GM23338 (cell line): ENCODE data around the gene LIX1L. TPM values are rescaled to one million over a fixed set of nuclear protein-coding genes. Genes with fewer than 3 reads are reported as not detected.

ENCODE experiments used
- ATAC-seq: fragments of 200-7000 bp; cut with Tn5 transposase; 3 replicates; pipeline ENCODE4 v1.9.1; 2020
- DNase-seq: peaks from one replicate; pipeline ENCODE4 v3.0.0-alpha.2; 2015; ENCODE audit warnings: low spot score
- H2AFZ ChIP-seq: fragments of 200-600 bp; sonication (generic); 2 replicates; pipeline ENCODE4 v1.8.0; 2016; ENCODE audit warnings: antibody characterized with exemption, mild to moderate bottlenecking, moderate library complexity
- H3F3A ChIP-seq: fragments of 200-600 bp; sonication (generic); replicated peaks from 2 replicates; pipeline ENCODE4 v1.8.0; 2017; ENCODE audit warnings: antibody characterized with exemption, mixed run types, low read depth
- H3K27ac ChIP-seq: fragments of 200-600 bp; sonication (generic); 2 replicates; pipeline ENCODE4 v1.6.1; 2016; ENCODE audit warnings: low read depth
- H3K27me3 ChIP-seq: fragments of 200-600 bp; sonication (generic); 2 replicates; pipeline ENCODE4 v1.8.0; 2016; ENCODE audit warnings: mild to moderate bottlenecking, mixed run types, moderate library complexity; ENCODE audit not compliant: insufficient read depth
- H3K36me3 ChIP-seq: fragments of 200-600 bp; sonication (generic); 2 replicates; pipeline ENCODE4 v1.8.0; 2016; ENCODE audit warnings: mild to moderate bottlenecking; ENCODE audit not compliant: insufficient read depth
- H3K4me1 ChIP-seq: fragments of 200-600 bp; sonication (generic); 2 replicates; pipeline ENCODE4 v1.8.0; 2016; ENCODE audit warnings: mild to moderate bottlenecking, moderate library complexity; ENCODE audit not compliant: insufficient read depth
- H3K4me2 ChIP-seq: fragments of 200-600 bp; sonication (generic); 2 replicates; pipeline ENCODE4 v1.7.1; 2017; ENCODE audit warnings: mixed run types
- H3K4me3 ChIP-seq: fragments of 200-600 bp; sonication (generic); 2 replicates; pipeline ENCODE4 v1.6.1; 2016; ENCODE audit warnings: mixed run types
- H3K79me2 ChIP-seq: fragments of 200-600 bp; sonication (generic); replicated peaks from 2 replicates; pipeline ENCODE4 v1.8.0; 2017; ENCODE audit warnings: mild to moderate bottlenecking; ENCODE audit not compliant: insufficient read depth
- H3K9me2 ChIP-seq: fragments of 200-600 bp; sonication (generic); 2 replicates; pipeline ENCODE4 v1.8.0; 2017; ENCODE audit not compliant: insufficient read depth
- H4K20me1 ChIP-seq: fragments of 200-600 bp; sonication (generic); replicated peaks from 2 replicates; pipeline ENCODE4 v1.8.0; 2017; ENCODE audit warnings: mild to moderate bottlenecking; ENCODE audit not compliant: insufficient read depth
- H3K27ac Mint-ChIP-seq: 2 replicates; pipeline ENCODE4 v1.8.0; 2020; ENCODE audit warnings: inconsistent platforms, mild to moderate bottlenecking, moderate library complexity, mixed read lengths
- H3K27me3 Mint-ChIP-seq: 3 replicates; pipeline ENCODE4 v1.8.0; 2022; ENCODE audit warnings: low read depth, mild to moderate bottlenecking, moderate library complexity, mixed read lengths, inconsistent platforms; ENCODE audit not compliant: insufficient read depth, poor library complexity
- H3K36me3 Mint-ChIP-seq: 3 replicates; pipeline ENCODE4 v1.8.0; 2021; ENCODE audit warnings: low read depth, mild to moderate bottlenecking, inconsistent platforms, moderate library complexity, mixed read lengths
- H3K4me1 Mint-ChIP-seq: 3 replicates; pipeline ENCODE4 v1.8.0; 2020; ENCODE audit warnings: mild to moderate bottlenecking, inconsistent platforms, mixed read lengths
- H3K4me3 Mint-ChIP-seq: 3 replicates; pipeline ENCODE4 v1.8.0; 2021; ENCODE audit warnings: moderate library complexity, mild to moderate bottlenecking, inconsistent platforms, mixed read lengths
- H3K9me3 Mint-ChIP-seq: 3 replicates; pipeline ENCODE4 v1.8.0; 2020; ENCODE audit warnings: moderate library complexity, mild to moderate bottlenecking, inconsistent platforms, mixed read lengths
- CREB1 ChIP-seq: fragments of 250-450 bp; sonication (Bioruptor Pico); IDR thresholded peaks from 2 replicates; pipeline ENCODE4 v1.5.0; 2020; ENCODE audit warnings: low read depth, mild to moderate bottlenecking, moderate library complexity
- EZH2phosphoT487 ChIP-seq: fragments of 200-600 bp; sonication (generic); IDR thresholded peaks from one replicate; pipeline ENCODE4 v1.8.1; 2018; ENCODE audit warnings: antibody characterized with exemption; ENCODE audit not compliant: unreplicated experiment
- JUNB ChIP-seq: IDR thresholded peaks from one replicate; pipeline ENCODE4 v1.6.1; 2016; ENCODE audit warnings: antibody characterized with exemption; ENCODE audit not compliant: unreplicated experiment
- NANOG ChIP-seq: IDR thresholded peaks from 2 replicates; pipeline ENCODE4 v1.6.1; 2016; ENCODE audit warnings: antibody characterized with exemption, borderline replicate concordance
- POLR2AphosphoS5 ChIP-seq: IDR thresholded peaks from 2 replicates; pipeline ENCODE4 v1.6.1; 2016; ENCODE audit warnings: antibody characterized with exemption, low read depth
- ZNF331 ChIP-seq: fragments of 250-450 bp; sonication (Bioruptor Pico); IDR thresholded peaks from 2 replicates; pipeline ENCODE4 v1.5.0; 2020; ENCODE audit warnings: low read depth, mild to moderate bottlenecking, moderate library complexity
- ZNF462 ChIP-seq: fragments of 250-450 bp; sonication (Bioruptor Pico); IDR thresholded peaks from 2 replicates; pipeline ENCODE4 v1.5.0; 2020; ENCODE audit warnings: mild to moderate bottlenecking, moderate library complexity
- polyA plus RNA-seq: library from polyadenylated mRNA; unstranded; fragments of >200 nt; fragmentation: Nextera tagmentation; extraction: Ambion mirVana; gene quantifications from 2 replicates; pipeline ENCODE4 v1.2.1, GENCODE V29; 2016
- total RNA-seq: library from RNA; depleted of rRNA; stranded (reverse); fragments of >200 nt; shearing (Covaris generic); gene quantifications from 2 replicates; pipeline ENCODE4 v1.2.3, GENCODE V29; 2014
- TF ChIP-seq, protein P1 (sequence below): IDR thresholded peaks from one replicate; pipeline ENCODE4 v1.6.1; 2018; ENCODE audit warnings: antibody characterized with exemption; ENCODE audit not compliant: unreplicated experiment
- TF ChIP-seq, protein P2 (sequence below): IDR thresholded peaks from 2 replicates; pipeline ENCODE4 v1.6.1; 2016; ENCODE audit warnings: antibody characterized with exemption

The LIX1L gene
- total and polyA plus RNA-seq, 2 experiments from 2014 or later = 0.76 to 2.6 TPM

DNA sequence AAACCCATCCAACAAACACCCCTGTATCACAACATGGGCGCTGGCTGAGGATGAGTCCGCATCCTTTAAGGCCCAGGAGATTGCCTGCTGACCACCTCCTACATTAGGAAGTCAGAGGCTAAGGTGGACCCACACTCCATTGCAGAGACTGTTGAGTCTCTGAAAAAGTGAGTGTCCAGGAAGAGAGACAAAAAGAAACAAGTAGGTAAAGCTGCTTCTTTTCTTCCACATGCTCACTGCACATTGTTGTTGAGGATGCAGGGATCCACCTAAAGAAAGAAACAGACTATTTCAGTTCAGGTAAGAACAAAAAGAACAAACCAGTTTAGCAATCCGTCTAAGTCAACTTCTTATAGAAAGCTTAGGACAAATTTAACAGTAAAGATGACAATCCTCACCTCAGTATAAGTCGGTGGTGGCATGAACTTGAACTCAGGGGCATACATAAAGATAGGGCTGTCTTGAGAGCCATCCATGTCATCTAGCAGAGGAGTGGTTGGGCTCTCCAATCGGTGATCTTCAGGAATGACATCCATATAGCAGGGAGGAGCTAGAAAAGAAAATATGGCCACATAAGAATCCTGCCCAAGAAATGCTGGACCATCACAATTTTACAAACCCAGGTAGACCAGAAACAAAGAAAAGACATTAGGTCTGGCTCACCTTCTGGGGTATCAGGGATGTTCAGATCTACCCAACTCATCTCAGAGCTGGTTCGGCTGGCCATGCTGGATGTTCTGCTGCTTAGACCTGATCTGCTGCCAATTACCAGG, 36.0 kb upstream of the LIX1L start:
- Histone ChIP-seq H2AFZ (no peak overlapping the region), H3F3A (peaks cover 5% of the 10 kb centered on the region), H3K4me2 (0 out of 2 replicates have a peak overlapping the region, but pooled peaks have one; percentile 87), H3K4me1 (peaks cover 28% of the 10 kb centered on the region), H3K27ac (no peak overlapping the region), H4K20me1 (no peaks in the 10 kb centered on the region), H3K27me3 (no peaks in the 10 kb centered on the region), H3K79me2 (peaks cover 18% of the 10 kb centered on the region), H3K9me2 (no peaks in the 10 kb centered on the region), H3K36me3 (no peaks in the 10 kb centered on the region; the same call in 1 of the 2 replicates), H3K4me3 (peak overlapping the region; percentile 75; the same call in 1 of the 2 replicates)
- Mint-ChIP-seq H3K4me1 (peaks cover 46% of the 10 kb centered on the region), H3K36me3 (peaks cover 48% of the 10 kb centered on the region), H3K9me3 (no peaks in the 10 kb centered on the region), H3K4me3 (peak overlapping the region; percentile 99), H3K27me3 (peaks cover 6% of the 10 kb centered on the region), H3K27ac (no peak overlapping the region)
- ATAC-seq (no peak), DNase-seq (no peak)
- TF ChIP-seq CREB1 (no peak), POLR2AphosphoS5 (peak; percentile 14; the same call in 1 of the 2 replicates)

DNA sequence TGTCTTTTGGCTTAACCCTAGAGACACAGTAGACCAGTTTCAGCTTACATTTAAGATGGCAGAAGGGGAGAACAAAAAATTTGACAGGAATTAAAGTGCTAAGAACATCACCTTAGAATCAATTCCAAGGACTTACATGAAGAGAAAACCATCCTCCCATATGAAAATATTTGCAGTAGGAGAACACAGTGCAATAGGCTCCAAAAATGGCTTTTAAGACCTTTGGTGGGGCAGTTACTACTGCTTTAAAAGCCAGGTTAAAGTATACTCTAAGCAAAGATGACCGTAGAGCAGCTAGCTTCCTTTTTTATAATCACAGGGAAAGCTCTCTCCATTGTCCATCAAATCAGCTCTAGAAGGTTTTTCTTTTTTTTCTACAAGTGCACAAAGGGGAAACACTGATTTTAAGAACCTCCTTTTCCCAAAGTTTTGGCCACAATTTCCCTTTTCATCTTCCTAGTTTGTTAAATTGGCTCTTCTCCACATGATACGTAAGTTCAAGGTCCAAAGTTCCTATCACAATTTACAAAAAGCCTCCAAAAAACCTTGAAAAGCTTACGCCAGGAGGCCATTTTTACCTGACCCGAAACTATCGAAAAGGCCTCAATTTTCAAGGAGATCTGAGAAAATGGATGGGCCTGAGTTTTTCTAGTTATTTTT, 35.3 kb upstream of the LIX1L start:
- Histone ChIP-seq H3K27me3 (no peaks in the 10 kb centered on the region), H3K4me1 (peaks cover 22% of the 10 kb centered on the region), H3F3A (peaks cover 5% of the 10 kb centered on the region), H3K4me2 (no peak overlapping the region), H3K9me2 (no peaks in the 10 kb centered on the region), H3K4me3 (no peak overlapping the region), H3K79me2 (peaks cover 18% of the 10 kb centered on the region), H3K27ac (no peak overlapping the region), H2AFZ (no peak overlapping the region), H3K36me3 (no peaks in the 10 kb centered on the region; the same call in 1 of the 2 replicates), H4K20me1 (no peaks in the 10 kb centered on the region)
- ATAC-seq (no peak), DNase-seq (no peak)
- peaks cover 42% of the 10 kb centered on the region for H3K4me1 Mint-ChIP-seq
- H3K4me3 Mint-ChIP-seq = peak overlapping the region; percentile 99; the same call in 1 of the 3 replicates
- H3K36me3 Mint-ChIP-seq = peaks cover 48% of the 10 kb centered on the region
- no peak overlapping the region; the same call in 1 of the 2 replicates for H3K27ac Mint-ChIP-seq
- peaks cover 3% of the 10 kb centered on the region for H3K27me3 Mint-ChIP-seq
- no peaks in the 10 kb centered on the region for H3K9me3 Mint-ChIP-seq
- TF ChIP-seq NANOG (no peak), ZNF462 (CRISPR knock-in tag) (no peak), ZNF331 (CRISPR knock-in tag) (no peak), POLR2AphosphoS5 (no peak), JUNB (no peak), EZH2phosphoT487 (no peak)
- TF ChIP-seq, protein P1, sequence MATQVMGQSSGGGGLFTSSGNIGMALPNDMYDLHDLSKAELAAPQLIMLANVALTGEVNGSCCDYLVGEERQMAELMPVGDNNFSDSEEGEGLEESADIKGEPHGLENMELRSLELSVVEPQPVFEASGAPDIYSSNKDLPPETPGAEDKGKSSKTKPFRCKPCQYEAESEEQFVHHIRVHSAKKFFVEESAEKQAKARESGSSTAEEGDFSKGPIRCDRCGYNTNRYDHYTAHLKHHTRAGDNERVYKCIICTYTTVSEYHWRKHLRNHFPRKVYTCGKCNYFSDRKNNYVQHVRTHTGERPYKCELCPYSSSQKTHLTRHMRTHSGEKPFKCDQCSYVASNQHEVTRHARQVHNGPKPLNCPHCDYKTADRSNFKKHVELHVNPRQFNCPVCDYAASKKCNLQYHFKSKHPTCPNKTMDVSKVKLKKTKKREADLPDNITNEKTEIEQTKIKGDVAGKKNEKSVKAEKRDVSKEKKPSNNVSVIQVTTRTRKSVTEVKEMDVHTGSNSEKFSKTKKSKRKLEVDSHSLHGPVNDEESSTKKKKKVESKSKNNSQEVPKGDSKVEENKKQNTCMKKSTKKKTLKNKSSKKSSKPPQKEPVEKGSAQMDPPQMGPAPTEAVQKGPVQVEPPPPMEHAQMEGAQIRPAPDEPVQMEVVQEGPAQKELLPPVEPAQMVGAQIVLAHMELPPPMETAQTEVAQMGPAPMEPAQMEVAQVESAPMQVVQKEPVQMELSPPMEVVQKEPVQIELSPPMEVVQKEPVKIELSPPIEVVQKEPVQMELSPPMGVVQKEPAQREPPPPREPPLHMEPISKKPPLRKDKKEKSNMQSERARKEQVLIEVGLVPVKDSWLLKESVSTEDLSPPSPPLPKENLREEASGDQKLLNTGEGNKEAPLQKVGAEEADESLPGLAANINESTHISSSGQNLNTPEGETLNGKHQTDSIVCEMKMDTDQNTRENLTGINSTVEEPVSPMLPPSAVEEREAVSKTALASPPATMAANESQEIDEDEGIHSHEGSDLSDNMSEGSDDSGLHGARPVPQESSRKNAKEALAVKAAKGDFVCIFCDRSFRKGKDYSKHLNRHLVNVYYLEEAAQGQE = no peak
- TF ChIP-seq, protein P2, sequence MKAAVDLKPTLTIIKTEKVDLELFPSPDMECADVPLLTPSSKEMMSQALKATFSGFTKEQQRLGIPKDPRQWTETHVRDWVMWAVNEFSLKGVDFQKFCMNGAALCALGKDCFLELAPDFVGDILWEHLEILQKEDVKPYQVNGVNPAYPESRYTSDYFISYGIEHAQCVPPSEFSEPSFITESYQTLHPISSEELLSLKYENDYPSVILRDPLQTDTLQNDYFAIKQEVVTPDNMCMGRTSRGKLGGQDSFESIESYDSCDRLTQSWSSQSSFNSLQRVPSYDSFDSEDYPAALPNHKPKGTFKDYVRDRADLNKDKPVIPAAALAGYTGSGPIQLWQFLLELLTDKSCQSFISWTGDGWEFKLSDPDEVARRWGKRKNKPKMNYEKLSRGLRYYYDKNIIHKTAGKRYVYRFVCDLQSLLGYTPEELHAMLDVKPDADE = no peak
